Gastrocnemius medialis (tissue), 4 donors: Measurements from ENCODE around the gene ENOX1.

ENCODE experiments used
- CTCF ChIP-seq, 5 experiments: fragments of 450-650 bp in 3 of 5; fragments of 200-600 bp in 2 of 5; sonication (generic) in 2 of 5; IDR thresholded peaks in 4 of 5; conservative IDR thresholded peaks in 1 of 5; 1 replicate in 4 of 5; 2 replicates in 1 of 5; pipeline ENCODE4 v1.5.1; 2016 to 2019; ENCODE audit warnings: antibody characterized with exemption in 5 of 5, mild to moderate bottlenecking in 3 of 5, moderate library complexity in 3 of 5
- POLR2A ChIP-seq, 2 donors: fragments of 450-650 bp; IDR thresholded peaks; one replicate each; pipeline ENCODE4 v1.6.1; 2017; ENCODE audit warnings: antibody characterized with exemption in 2 of 2, mild to moderate bottlenecking in 2 of 2, moderate library complexity in 2 of 2

GRCh38 chr13:43492311-43492710 is 294.5 kb downstream of the ENOX1 start:
- no peak for TF ChIP-seq CTCF (IDR thresholded peaks at IDR 0.05 in 4 of 5, conservative IDR thresholded peaks at IDR 0.05 in 1 of 5)
- TF ChIP-seq POLR2A (IDR thresholded peaks at IDR 0.05): no peak
